OCI-LY7 (cell line): ENCODE data around the gene MIEF1. TPM values are rescaled to one million over a fixed set of nuclear protein-coding genes. Genes with fewer than 3 reads are reported as not detected.

Experiments
- BruUV-seq: library from RNA; stranded (reverse); fragments of 400-500 nt; replicated peaks from 2 replicates; lab custom pipeline; 2021; lab: Mats Ljungman, UMichigan
- CTCF ChIA-PET: fragments of 300-600 bp; sonication (Branson Sonifier 250); formaldehyde crosslinking; loops from one replicate; lab custom pipeline; 2022; ENCODE audit warnings: antibody characterized with exemption; ENCODE audit not compliant: unreplicated experiment; lab: Charles Lee
- POLR2A ChIA-PET: fragments of 300-600 bp; sonication (Branson Sonifier 250); formaldehyde crosslinking; loops from one replicate; lab custom pipeline; 2022; ENCODE audit warnings: antibody characterized with exemption; lab: Charles Lee
- DNase-seq: peaks from one replicate; pipeline ENCODE4 v3.0.0-alpha.2; 2015; ENCODE audit warnings: low spot score
- H2AFZ ChIP-seq: fragments of 200-600 bp; sonication (generic), shearing (Covaris generic); 2 replicates; pipeline ENCODE4 v1.6.1; 2014; ENCODE audit warnings: mild to moderate bottlenecking, antibody characterized with exemption, low read length, moderate library complexity
- H3K27ac ChIP-seq: fragments of 200-600 bp; sonication (generic); 2 replicates; pipeline ENCODE4 v1.5.1; 2014; ENCODE audit warnings: mixed run types, low read depth, mild to moderate bottlenecking, moderate library complexity, low read length, inconsistent platforms; ENCODE audit not compliant: poor library complexity, severe bottlenecking
- H3K36me3 ChIP-seq: fragments of 200-600 bp; sonication (generic); 2 replicates; pipeline ENCODE4 v1.6.1; 2014; ENCODE audit warnings: mild to moderate bottlenecking, antibody characterized with exemption, low read length, moderate library complexity, mixed read lengths; ENCODE audit not compliant: insufficient read depth
- H3K4me1 ChIP-seq: fragments of 200-600 bp; sonication (generic); 2 replicates; pipeline ENCODE4 v1.5.1; 2014; ENCODE audit warnings: mild to moderate bottlenecking, low read length; ENCODE audit not compliant: insufficient read depth, poor library complexity, severe bottlenecking
- H3K4me2 ChIP-seq: fragments of 200-600 bp; sonication (generic); 2 replicates; pipeline ENCODE4 v1.6.1; 2014; ENCODE audit warnings: mild to moderate bottlenecking, low read length
- H3K4me3 ChIP-seq: fragments of 200-600 bp; sonication (generic); 2 replicates; pipeline ENCODE4 v1.5.1; 2014; ENCODE audit warnings: mild to moderate bottlenecking, low read depth, low read length; ENCODE audit not compliant: poor library complexity, severe bottlenecking
- H3K79me2 ChIP-seq: fragments of 200-600 bp; sonication (generic); 2 replicates; pipeline ENCODE4 v1.6.1; 2016; ENCODE audit warnings: low read depth, mild to moderate bottlenecking, low read length, moderate library complexity, mixed read lengths; ENCODE audit not compliant: insufficient read depth
- H3K9me2 ChIP-seq: fragments of 200-600 bp; sonication (generic); 2 replicates; pipeline ENCODE4 v1.6.1; 2016; ENCODE audit warnings: mild to moderate bottlenecking, low read length, mixed read lengths; ENCODE audit not compliant: insufficient read depth
- H3K9me3 ChIP-seq: fragments of 200-600 bp; sonication (generic); 2 replicates; pipeline ENCODE4 v1.6.1; 2014; ENCODE audit warnings: mild to moderate bottlenecking, mixed run types, low read length, mixed read lengths
- H4K20me1 ChIP-seq: fragments of 200-600 bp; sonication (generic); 2 replicates; pipeline ENCODE4 v1.6.1; 2014; ENCODE audit warnings: mild to moderate bottlenecking, antibody characterized with exemption, low read length, moderate library complexity, mixed read lengths; ENCODE audit not compliant: insufficient read depth
- EZH2phosphoT487 ChIP-seq: fragments of 200-600 bp; sonication (generic); IDR thresholded peaks from 2 replicates; pipeline ENCODE4 v1.6.1; 2018; ENCODE audit warnings: low read depth, borderline replicate concordance, mild to moderate bottlenecking, mixed run types, antibody characterized with exemption, low read length, moderate library complexity, mixed read lengths
- intact Hi-C: fragments of 100-400 bp; cut with micrococcal nuclease; formaldehyde crosslinking; loops from one replicate; pipeline ENCODE4 v1.10.0; 2022; ENCODE audit not compliant: unreplicated experiment
- total RNA-seq, 2 experiments: library from RNA; depleted of rRNA in 1 of 2; stranded (reverse); fragments of >200 nt in 1 of 2; shearing (Covaris generic) in 1 of 2; gene quantifications; 2 replicates each; pipeline ENCODE4 v1.2.3, GENCODE V29; 2014 to 2022
- TF ChIP-seq, protein P1 (sequence below): fragments of 200-600 bp; sonication (generic); conservative IDR thresholded peaks from 2 replicates; pipeline ENCODE4 v1.5.1; 2014; ENCODE audit warnings: mild to moderate bottlenecking, antibody characterized with exemption, low read length, moderate library complexity, mixed read lengths

MIEF1 gene
- total RNA-seq, 2 experiments from 2014 or later = 32.5 to 55.0 TPM

DNA sequence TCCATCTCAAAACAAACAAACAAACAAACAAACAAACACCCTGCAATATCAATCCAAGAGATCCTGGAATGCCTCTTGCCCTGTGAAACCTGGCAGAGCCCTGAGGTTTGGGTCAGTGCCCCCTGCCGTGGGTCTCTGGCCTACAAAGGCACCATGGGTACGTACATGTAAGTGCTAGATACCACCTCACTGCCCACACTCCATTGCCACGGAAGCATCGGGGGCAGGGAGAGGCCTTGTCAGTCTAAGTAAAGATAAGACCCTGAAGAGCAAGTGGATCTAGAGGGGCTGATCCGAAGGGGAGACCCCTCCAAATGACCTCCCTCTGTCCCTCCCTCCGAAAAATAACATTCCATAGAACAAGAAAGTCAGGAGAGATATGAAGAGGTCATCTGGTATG is 2.0 kb upstream of the MIEF1 start:
- Histone ChIP-seq H3K27ac (no peak overlapping the region), H3K4me2 (no peak overlapping the region), H3K9me3 (no peaks in the 10 kb centered on the region), H3K4me3 (no peak overlapping the region), H3K9me2 (no peaks in the 10 kb centered on the region), H4K20me1 (peaks cover 12% of the 10 kb centered on the region; the same call in 1 of the 2 replicates), H3K4me1 (peaks cover 32% of the 10 kb centered on the region), H3K79me2 (peaks cover 26% of the 10 kb centered on the region), H3K36me3 (peaks cover 21% of the 10 kb centered on the region), H2AFZ (no peak overlapping the region)
- no peak for DNase-seq
- BruUV-seq = no TSS peak
- intact Hi-C loops = no loop called here
- POLR2A ChIA-PET = interaction anchor here (0.6 to 2.1 kb wide), 2 partner anchors 28 to 53 kb away, joined by 5 read pairs; no protein-coding TSS in a partner anchor
- TF ChIP-seq EZH2phosphoT487 = no peak
- TF ChIP-seq, protein P1, sequence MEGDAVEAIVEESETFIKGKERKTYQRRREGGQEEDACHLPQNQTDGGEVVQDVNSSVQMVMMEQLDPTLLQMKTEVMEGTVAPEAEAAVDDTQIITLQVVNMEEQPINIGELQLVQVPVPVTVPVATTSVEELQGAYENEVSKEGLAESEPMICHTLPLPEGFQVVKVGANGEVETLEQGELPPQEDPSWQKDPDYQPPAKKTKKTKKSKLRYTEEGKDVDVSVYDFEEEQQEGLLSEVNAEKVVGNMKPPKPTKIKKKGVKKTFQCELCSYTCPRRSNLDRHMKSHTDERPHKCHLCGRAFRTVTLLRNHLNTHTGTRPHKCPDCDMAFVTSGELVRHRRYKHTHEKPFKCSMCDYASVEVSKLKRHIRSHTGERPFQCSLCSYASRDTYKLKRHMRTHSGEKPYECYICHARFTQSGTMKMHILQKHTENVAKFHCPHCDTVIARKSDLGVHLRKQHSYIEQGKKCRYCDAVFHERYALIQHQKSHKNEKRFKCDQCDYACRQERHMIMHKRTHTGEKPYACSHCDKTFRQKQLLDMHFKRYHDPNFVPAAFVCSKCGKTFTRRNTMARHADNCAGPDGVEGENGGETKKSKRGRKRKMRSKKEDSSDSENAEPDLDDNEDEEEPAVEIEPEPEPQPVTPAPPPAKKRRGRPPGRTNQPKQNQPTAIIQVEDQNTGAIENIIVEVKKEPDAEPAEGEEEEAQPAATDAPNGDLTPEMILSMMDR = no peak
- CTCF ChIA-PET = no interaction called here

DNA sequence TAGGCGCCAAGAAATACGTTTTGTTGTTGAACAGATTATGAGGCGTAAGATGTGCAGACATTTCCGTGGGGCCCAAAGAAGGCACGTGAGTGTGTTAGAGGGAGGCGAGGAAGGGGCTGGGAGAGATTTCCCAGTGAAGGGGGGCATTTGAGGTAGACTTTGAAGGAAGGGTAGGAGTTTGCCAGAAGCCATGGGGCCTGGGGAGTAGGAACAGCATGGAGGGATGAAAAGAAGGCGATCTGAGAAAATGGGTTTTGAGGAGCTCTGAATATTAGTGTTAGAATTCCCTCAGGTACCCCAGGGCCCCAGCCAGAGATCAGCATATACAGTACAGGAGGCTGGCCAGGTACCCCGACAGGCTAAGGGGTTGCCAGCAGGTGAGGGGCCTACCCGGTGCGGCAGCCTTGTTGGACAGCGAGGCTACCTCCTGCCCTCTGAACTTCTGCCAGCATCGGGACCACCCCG is 414 bp upstream of the MIEF1 start:
- intact Hi-C loops = loop anchor here (1.0 kb wide), 1 partner anchor 20 kb away; no protein-coding TSS in a partner anchor
- POLR2A ChIA-PET = interaction anchor here (1.3 to 2.1 kb wide), 5 partner anchors 15 to 27 kb away, joined by 3 to 8 read pairs (median 5); partner anchors contain the start of gene ATF4
- no TSS peak for BruUV-seq
- Histone ChIP-seq H3K36me3 (peaks cover 37% of the 10 kb centered on the region), H3K27ac (no peak overlapping the region), H3K9me3 (no peaks in the 10 kb centered on the region), H2AFZ (peak overlapping the region; percentile 56; the same call in 1 of the 2 replicates), H3K4me1 (peaks cover 20% of the 10 kb centered on the region), H3K4me3 (peak overlapping the region; percentile 87), H3K79me2 (peaks cover 42% of the 10 kb centered on the region), H3K4me2 (peak overlapping the region; percentile 87), H3K9me2 (no peaks in the 10 kb centered on the region), H4K20me1 (peaks cover 20% of the 10 kb centered on the region)
- TF ChIP-seq, protein P1 = no peak
- no peak for TF ChIP-seq EZH2phosphoT487
- no peak for DNase-seq
- CTCF ChIA-PET = interaction anchor here (1.1 kb wide), 1 partner anchor 13 kb away, joined by 5 read pairs; no protein-coding TSS in a partner anchor
